GM18526 (cell line): ENCODE measurements around the gene EDN2.

Experiments used
- POLR2A ChIP-seq: IDR thresholded peaks from 3 replicates; pipeline ENCODE4 v1.6.1; 2011; ENCODE audit not compliant: insufficient read length; ENCODE audit errors: extremely low read depth

EDN2 gene

DNA sequence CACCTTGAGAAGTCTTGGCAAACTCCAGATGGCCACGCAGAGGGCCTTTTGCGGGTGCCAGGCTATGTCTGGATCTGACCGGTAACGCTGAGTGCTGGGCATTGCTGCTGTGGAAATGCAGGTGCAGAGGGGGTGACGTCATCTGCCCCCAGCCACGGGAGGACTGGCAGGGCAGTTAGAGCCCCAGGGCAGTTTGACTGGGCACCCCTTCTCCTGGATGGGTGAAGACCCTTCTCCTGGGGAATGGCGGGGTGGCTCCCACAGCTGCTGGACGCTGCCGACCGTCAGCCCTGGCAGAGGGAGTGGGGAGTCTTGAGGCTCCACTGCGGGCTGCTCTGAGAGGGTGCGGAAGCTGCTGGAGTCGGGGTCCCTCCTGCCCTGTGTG lies 12.6 kb upstream of the EDN2 start:
- TF ChIP-seq POLR2A: no peak

DNA sequence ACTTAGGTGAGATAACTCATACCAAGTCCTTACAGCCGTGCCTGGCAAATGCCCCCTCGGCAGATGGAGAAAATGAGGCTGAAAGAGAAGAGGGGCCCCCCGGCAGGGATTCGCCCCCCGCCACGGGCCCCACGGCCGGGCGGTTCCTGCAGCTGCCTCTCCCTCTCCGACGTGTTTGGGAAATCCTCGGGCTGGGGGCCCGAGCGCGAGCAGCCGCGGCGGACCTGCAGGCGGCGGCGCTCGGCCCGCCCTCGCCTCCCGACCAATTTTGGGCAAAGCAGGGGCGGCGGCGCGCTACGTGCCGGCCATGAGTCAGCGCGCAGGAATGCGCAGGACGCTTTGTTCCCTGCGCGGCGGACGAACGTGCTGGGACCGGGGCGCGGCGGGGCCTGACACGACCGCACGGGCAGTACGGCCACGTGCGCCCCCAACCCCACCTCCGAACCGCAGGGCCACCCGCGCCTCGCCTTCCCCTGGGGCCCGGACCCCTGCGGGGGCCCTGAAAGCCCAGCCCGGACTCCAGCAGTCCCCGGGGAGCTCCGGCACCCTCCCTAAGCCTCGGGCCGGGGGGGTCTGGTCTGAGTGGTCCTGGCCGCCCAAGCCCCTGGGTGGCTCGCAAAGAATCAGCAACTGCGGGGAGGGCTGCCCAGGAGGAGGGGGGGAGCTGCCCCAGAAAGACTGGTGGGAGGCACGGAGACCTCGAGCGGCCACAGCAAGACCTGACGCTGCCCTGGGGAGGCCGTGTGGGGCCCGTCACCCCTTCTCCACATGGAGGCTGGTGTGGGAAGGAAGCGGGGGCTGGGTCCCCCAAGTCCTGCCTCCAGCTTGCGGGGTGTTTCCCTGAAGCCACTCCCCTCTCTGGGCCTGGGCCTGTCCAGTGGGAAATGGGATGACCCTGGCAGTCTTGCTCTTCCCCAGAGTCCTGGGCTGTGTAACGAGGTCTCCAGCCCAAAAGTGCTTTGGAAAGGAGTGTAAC lies 11.9 kb upstream of the EDN2 start:
- TF ChIP-seq POLR2A: no peak

DNA sequence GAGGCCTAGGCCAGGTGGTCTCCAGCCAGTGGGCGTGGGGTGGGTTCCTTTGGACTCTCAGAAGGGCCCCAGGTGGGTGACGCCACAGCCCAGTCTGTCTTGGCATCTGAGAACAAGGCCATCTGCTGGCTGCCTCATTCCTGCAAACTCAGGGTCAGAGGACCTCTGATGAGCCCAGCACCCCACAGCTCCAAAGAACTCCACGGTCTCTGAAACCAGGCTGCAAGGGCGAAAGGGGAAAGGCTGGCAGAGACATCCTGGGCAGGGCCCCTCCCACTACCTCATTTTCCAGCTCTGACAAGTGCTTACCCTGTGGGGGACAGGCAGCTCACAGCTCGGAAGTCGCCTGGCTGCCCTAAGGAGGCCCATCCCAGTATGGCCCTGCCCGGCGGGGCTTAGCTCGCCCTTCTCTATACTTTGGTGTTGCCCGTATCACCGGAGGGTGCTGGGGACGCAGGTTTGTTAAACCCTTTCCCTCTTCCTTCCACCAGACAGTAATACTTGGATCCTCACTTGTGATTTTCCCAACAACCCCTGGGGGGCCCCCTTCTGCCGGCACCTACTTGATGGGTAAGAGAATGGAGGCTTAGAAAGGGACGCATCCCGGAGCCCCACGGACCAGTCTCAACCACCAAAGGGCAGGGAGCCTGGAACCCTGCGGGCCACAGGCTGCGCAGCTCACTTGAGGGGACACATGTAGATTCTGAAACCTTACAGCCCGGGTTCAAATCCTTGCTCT lies 10.9 kb upstream of the EDN2 start:
- TF ChIP-seq POLR2A: no peak

DNA sequence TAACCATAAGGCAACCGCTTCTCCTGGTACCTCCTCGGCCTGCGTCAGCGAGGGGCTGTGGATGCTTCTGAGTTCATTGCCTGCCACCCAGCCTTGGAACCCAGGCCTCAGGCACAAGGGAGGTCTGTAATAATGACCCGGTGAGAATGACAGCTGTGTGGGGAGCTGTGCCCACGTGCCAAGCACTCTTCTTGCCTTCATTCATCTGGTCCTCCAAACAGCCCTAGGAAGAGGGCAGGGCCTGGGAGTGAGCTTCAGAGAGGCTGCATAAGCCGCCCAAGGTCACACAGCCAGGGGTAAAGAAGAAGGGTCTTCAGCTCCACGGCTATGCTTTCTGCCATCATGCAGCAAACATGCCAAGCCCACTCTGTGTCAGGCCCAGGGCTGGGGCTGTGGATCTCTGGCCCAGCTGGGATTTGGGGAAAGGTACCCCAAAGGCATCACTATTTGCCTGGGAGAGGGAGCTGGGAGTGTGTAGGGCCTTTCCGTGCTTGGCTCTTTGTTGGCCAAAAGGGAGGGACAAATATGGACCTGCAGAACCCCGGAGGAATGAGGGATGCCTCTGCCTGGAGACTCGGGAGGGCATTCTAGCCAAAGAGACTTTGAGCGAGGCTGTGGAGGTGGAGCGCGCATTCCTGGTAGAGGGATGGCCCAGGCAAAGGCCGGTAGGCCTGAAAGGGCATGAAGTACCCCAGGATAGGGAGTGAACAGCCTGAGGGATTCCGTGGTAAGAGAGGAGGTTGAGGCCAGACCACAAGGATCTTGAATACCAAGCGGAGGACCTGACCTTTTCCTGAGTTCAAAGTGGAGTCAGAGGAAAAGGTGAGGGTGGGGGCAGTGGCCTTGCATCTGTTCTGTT lies 10.1 kb upstream of the EDN2 start:
- TF ChIP-seq POLR2A: no peak

DNA sequence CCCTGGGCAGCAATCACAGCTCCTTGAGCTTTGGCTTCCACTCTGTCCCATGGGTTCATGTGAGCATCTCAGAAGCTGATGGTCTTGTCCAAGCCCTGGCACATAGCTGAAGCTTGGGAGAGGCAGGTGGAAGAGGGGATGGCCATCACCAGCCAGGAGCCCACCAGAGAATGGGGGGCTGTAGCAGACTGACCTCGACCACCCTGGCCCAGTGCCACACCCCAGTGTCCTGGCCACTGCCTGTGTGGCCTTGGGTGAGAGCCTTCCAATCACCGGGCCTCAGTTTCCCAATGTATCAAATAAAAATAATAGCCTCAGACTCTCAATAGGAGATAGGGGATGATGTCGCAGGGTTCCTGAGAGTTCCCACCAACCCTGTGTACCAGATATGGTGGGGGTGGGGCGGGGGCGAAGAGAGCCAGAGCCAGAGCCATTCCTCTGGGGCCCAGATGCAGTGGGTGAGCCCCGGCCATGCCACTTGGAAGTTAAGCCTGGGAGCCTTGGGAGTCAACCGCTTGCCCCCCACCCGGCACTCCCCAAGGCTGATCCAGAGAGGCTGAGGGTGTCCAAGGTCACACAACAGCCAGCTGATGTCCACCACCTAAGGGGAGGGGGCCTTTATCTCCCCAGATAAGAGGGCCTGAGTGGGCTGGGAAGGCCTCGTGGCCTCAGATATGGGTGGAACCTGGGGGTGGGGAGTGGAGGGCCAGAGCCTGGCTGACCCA lies 9.3 kb upstream of the EDN2 start:
- no peak for TF ChIP-seq POLR2A

DNA sequence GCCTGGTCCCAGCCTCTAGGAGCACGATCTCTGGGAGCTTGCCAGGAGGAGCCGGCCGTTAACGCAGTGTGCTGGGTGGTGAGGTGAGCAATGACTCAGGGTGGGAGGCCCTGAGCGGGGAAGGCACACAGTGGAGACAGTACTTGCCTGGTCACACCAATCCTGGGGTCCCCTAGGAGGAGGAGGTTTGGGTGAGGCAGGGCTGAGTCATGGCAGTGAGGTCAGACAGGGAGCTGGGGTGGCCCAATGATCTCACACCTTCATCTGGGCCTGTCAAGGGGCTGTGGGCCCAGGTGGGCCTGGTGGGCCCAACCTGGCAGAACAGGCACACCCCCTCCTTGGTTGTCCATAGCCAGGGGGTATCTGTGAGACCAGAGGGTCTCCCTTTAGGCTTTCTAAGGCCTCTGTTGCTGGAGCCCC lies 8.6 kb upstream of the EDN2 start:
- TF ChIP-seq POLR2A: no peak

DNA sequence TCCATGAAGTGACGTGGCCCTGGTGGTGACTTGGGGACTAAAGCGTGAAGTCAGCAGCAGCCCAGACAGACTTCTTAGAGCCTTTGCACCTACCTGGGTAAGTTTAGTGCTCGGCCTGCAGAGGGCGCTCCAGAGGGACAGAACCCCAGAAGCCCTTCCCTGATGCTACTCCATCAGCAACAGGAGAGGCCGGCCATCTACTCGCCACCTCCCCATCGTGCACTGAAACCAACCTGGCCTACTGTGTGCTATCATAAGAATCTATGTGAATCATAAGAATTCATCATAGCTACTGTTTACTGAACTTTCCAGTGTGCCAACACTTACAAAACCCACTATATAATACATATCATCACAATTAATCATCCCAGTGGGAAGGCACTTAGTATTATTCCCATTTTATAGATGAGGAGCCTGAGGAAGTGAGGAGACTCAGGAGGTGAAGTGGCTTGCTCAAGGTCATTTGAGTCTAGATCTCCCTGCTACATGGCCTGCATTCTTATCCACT lies 7.9 kb upstream of the EDN2 start:
- TF ChIP-seq POLR2A: no peak

DNA sequence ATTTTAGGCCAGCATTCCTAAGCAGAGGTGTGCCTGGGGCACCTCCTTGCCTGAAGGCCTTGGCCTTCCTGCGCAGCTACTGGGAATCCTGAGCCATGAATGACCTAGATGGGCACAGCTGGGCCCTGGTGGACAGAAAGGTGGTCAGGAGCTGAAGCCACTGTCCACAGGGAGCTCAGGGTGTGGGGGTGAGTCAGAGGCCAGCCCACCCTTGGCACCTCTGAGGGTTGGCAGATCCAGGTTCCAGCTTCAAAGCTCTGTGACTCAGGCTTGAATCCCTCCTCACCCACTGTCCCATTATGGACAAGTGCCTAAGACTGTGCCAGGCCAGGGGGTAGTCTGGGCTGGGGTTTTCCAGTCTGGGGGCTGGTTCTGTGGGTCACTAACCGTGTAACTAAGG lies 6.4 kb upstream of the EDN2 start:
- no peak for TF ChIP-seq POLR2A

DNA sequence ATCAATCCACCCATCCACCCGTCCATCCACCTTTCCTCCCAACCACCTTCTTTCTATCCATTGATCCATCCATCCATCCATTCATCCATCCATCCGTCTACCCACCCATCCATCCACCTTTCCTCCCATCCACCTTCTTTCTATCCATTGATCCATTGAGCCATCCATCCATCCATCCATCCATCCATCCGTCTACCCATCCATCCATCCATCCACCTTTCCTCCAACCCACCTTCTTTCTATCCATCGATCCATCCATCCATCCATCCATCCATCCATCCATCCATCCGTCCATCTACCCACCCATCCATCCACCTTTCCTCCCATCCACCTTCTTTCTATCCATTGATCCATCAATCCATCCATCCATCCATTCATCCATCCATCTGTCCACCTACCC lies 5.1 kb upstream of the EDN2 start:
- no peak for TF ChIP-seq POLR2A

DNA sequence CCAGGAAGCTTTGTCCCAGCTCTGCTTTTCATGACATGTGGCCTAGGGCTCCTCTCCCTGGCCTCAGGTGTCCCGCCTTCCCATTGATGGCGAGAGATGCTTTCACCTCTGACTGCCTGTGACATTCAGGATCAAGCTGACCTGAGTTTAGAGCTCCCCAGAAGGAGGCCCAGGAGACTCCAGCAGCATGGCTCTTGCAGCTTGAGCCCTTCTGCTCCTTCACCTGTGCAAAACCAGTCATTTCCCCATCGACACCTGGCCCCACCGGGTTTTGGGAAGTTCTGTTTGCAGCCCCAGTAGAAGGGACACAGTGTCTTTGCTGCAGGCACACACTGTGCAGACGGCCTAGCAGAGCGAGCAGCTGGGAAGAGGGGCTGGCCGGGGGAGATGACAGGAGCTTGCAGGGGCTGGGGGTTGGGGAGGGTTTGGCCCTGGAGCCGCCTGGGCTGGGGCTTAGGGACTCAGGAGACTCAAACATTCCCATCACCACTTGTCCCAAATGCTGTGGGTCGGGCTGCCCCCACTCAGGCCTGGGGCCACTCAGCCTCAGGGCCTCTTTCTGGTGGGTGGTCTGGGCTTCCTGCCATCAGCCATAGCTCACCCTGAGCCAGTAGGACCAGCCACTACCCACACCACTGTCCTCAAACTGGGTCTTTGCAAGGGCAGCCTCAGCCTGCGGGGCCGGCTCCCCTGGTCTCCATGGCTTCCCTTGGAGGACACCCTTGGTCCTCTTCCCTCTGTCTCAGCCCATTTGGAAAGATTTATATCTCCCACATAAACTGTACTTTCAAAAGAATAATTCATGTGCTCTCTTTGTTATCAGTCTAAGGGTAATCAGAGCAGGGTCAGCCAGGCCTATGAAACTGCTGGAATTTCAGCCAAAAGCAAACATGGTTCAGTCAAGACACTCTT lies 3.8 kb upstream of the EDN2 start:
- no peak for TF ChIP-seq POLR2A

DNA sequence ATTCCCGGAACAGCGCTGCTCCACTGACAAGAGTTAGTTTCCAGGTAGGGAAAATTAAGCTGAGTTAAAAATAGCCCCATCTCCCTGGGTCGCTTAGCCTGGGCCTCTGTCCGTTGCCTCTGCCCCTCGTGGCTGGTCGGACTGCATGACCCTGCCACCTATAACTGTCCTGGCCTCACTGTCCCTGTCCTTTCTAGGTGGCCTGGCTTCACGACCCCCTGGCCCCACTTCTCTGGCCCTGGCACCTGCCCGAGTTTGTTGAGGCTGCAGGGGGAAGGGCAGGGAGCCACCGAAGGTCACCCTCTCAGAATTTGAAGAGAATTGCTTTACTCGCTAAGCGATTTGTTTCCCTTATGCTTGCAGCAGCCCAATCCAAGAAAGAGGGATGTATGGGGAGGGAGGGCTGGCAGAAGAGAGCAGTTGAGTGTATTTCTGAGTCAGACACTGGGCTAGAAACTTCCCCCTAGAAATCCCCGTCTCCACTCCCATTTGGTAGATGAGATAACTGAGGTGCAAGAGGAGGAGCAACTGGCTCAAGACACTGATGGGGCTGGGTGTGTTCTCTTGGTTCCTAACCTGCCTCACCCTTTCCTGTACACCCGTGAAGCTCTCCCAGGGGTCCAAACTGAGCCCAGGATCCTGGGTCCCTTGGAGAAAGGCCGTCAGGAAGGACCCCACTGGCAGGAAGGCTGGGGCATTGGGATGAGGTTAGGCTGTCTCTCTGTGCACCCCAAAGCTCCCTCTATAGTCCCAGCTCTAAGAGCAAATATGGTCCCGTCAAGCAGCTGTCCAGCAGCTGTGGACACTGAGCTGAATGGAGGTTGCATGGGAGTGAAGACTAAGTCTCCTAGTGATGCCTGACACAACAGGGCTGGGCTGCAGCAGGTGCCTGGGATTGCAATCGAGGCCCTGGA lies 2.9 kb upstream of the EDN2 start:
- TF ChIP-seq POLR2A: no peak

DNA sequence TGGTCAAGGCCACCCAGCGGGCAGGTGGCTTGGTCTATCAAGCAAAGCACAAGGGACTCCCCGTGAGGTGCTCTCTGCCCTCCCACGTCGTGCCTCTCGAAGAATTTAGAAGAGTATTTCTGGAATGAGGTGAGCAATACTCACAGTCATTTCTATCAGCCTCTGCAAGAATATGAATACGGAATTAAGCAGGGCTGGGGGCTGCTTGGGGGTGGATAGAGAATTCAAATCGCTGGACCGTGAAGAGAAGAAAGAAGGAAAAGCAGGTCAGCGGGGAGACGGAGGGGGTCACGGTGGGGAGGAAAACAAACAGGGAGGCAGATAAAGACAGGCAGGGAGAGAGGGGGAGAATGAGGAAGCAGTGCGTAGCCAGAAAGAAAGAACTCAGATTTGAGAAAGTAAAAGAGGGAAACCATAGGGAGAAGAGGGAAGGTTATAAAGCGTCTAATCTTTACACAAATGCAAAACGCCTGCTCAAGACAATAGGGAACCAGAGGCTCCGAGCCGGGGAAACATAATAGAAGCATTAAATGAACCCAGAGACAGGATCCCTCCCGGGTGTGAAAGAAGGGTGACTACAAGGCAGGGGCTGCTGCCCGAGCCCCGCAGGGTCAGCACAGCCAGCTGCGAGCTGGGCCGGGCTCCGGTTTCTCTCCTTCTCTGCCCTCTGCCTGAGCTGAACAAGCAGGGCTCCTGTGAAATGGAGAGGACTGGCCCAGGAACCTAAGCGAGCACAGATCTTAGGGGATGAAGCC lies 2.1 kb upstream of the EDN2 start:
- no peak for TF ChIP-seq POLR2A

DNA sequence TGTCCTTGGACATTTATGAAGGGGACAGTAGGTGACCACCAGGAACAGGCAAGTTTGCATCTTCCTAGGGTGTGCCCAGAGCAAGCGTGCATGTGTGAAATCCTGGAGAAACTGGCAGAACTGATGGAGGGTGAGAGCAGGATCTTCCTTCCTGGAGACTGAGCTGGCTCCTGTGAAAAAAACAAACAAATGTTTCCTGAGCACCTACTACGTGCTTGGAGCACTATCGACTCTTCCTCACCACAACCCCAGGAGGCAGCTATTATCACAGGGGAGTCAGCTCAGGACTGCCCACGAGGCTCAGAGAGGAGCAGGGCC lies 1.5 kb upstream of the EDN2 start:
- no peak for TF ChIP-seq POLR2A
